Activated CD4-positive, alpha-beta T cell treated with anti-CD3 and anti-CD28 coated beads, Interleukin-2, amount 50 U/mL, for 16 hours (primary cell): ENCODE measurements around the gene KRCC1.

Experiments
- DNase-seq: peaks from one replicate; pipeline ENCODE4 v3.0.0-alpha.2; 2020

Gene KRCC1

DNA sequence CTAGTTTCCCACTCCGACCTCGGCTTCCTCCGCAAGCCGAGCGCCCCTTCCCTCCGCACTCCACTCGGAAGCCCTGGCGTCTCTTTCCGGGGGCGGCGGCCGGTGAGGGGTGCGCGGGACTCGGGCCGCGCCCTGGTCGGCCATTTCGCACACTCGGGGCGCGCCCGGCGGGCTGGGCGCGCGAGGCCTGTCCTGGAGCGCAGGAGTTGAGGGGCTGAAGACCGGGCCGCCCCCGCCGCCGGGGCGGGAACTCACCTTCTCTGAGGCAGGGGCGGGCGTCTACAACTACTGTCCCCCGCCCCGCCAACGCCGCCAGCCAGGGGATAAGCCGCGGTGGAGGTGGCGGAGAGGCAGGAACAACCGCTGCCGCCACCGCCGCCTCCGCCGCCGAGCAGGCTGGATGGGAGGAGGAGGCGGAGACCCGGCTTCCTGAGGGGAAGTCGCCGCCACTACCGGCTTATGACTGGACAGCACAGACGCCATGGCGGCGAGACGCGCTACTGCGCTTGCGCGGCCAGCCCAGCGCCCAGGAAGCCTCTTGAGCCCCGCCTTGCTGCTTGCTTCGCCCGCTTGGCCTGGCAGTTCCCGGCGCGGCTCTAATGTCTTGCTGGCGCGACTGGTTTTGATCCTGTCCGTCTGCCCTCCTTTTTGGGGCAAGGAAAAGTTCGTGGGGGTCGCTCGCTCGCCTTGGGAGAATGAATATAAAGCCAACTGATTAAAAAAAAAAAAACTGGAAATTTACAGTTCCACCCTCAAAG lies at the start of gene KRCC1:
Gene KRCC1 (minus strand): TSS at position 413 of the 758 bp plus-strand sequence. CDS start 27,220 bp downstream, outside the sequence.
- peak; percentile 96 for DNase-seq

DNA sequence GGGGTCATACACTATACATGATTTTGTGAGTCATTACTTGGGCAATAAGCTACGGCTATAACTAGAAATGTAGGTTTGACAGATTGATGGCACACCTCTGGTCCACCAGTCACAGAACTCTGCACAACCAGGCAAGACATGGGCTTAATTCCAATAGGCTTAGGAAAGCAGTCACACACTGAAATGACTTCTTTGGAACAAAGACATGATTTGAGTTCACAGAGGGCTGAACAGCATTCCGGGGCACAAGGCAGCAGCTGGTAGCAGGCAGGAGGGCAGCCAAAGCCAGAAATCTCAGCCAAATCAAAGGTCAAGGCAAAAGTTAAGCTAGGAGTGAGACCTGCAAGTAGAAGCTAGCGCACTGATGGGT lies 44.9 kb upstream of the KRCC1 start:
- no peak for DNase-seq

DNA sequence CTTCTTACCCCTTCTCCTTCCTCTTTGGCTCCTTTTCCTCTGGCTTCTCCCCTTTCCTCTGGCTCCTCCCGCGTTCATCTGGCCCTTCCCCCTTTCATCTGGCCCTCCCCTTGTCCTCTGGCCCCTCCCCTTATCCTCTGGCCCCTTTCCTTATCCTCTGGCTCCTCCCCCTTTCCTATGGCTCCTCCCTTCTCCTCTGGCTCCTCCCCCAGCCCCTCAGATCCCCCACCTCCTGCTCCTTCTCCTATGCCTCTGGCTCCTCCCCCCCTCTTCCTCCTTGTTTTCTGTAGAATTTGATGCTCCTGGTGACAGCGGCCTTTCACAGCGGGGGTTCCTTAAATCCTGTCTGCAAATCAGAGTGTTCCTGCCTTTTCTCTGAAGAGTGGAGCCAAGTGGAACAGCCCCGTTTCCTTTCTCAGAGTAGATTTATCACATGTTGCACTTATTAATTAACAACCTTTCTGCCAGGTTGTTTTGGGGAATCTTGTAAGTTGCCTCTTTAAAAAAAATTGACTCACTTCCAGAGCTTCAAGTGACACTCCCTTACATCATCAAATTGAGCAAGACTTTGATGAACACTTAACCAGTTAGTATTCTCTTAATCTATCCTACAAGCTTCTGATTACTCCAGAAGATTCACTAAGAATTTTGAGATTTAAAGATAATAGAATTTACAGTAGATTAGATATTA lies 44.4 kb upstream of the KRCC1 start:
- DNase-seq = no peak

DNA sequence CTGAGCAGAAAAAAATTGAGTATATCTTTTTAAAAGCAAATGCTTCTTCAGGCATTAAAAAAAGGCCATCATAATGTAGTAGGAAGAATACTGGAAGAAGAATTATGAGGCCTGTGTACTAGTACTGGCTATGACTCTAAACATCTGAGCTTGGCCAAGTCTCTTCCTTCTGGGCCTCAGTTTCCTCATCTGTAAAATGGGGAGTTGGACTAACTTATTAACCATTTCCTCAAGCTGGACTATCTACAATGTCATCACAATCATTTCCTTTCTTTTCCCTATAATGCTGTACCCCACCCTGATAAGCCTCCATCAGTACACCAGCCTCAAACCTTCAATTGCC lies 42.9 kb upstream of the KRCC1 start:
- no peak for DNase-seq

DNA sequence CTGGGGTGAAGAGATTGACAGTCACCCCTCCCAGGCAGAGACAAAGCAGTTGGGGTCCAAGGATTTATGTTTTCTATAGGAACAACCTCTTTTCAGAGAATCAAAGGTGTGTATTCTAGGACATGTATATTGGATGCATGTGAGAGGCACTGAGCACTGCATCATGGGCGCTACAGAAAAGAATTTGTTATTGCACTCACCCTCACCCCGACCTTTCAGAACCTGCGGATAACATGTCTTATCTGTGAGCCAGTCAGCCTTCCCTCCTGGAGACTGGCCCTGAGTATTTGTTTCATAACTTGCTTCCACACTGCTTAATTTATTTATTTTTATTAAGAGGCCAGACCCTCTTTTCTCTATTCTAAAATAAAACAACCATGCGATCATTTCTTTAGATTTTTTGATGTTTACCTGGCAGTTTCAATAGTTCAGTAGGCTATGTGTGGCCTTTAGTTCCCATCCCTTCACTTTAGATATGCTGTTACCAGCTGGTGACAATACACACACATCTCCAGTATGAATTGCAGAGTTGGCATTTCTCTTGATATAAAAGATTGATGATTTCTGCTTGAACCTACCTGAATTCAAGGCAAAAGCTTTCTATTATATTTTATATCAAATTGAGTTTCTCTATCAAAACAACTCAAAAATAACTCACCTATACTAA lies 42.4 kb upstream of the KRCC1 start:
- DNase-seq = no peak

DNA sequence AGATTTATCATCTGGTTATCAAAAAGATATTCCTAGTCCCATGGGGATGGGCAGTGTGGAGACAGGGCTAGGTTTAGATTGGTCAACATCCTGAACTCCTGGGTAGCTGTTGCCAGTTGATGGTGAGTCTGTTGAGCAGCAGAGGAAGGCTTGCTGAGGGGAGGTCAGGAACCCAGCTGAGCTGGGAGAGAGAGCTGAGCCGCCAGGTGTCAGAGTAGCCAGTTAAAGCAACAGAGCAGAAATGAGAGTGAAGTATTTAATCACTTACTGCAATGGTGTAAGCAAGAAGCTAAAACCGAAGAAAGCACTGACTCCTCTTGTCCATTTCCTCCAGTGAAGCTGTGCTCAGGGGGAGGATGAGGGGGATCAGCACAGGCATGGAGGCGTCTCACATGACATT lies 41.6 kb upstream of the KRCC1 start:
- no peak for DNase-seq

DNA sequence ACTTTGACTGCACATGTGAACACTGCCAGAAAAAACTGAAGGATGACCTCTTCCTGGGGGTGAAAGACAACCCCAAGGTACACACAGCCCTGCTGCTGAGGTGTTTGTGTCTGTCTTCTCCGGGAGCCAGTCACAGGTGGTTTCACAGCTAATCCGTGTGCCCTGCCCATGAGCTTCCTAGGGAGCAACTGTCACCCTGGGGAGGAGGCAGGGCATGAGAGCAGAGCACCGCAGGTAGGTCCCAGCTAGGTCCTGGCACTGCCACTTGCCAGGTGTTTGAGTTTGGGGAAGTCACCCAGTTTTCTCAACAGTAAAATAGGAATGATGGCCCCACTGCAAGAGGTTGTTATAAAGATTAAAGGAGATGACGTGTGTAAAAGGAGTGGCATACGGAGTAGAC lies 41.1 kb upstream of the KRCC1 start:
- no peak for DNase-seq

DNA sequence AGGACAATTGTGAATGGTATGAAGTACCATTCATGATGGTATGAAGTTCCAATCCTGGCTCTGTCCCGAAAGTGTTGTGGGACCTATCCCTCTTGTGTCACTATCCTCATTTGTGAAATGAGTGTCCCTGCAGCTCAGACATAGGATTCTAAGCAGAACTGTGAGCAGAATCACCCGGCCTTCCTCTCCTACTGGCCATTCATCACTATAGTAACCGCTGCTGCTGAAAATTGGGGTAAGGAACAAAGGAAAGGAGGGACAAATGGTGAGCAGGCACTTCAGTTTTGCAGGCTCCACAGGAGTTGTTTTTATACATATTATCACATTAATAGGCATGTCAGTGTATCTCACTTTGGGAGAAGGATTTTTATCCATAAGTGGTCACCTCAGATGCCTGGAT lies 39.4 kb upstream of the KRCC1 start:
- DNase-seq = no peak

DNA sequence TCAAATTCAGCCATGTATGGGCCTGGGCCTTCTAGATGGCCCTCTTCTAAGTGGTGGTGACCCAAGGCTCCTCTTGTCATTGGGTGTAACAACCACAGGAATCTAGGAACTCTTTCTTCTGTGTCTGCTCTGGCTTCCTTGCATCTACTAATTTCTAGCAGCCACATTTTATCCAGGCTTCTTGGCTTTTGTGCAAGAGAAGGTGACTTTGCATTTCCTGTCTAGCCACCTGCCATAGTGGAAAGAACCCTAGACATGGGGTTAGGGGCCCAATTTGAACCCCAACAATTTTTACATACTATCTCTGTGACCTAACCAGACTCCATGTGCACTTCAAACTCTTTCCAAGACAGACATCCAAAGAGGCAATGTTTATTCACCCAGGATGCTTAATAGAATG lies 37.2 kb upstream of the KRCC1 start:
- no peak for DNase-seq

DNA sequence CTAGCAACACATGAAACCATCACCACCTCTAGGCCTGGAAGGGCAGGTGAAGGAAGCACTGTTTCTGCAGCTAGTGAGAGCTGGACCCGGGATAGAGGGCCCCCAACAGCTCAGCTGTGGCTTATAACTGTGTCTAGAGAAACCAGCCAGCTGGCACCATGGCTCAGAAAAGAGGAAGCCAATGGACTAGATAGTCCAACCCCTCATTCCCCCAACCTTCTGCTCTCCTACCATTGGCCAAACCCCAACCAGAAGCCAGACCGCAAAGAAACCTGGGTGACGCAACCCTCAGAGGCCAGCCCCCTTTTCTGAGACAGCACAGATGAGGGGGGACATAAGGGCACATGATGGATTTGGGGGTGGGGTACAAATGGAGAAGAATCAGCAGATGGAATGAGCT lies 36.4 kb upstream of the KRCC1 start:
- DNase-seq = no peak

DNA sequence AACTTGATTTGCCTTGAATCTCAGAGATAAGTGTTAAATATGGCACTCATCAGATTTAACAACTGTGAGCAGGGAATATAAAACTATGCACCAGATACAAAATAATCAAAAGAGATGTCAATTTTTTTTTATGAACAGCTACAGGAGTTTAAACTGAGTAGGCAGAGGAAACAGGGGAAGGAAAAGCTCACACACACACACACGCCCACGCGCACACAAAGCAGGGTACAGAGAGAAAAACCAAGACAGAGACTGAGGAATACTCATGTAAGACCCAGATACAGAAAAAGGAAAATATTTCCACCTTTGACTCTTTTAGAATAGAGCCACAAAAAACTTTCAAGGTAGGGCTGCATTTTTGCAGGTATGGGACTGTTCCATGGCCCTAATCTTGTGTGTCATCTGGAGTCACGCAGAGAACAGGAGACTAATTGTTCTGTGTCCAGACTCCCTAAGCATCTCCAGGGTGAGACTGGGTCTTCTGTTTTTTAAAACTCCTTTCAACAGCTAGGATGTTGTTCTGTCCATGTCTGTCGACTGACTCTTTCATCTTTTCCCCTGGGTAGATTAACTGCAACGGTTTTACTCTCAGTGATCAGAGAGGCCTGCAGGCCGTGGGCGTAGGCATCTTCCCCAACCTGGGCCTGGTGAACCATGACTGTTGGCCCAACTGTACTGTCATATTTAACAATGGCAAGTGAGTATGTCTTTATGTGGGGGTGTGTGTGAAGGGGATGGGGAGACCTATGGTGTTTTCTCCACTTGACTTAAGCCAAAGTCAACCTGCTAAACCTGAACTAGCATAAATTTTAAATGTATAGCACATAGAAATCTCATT lies 35.1 kb upstream of the KRCC1 start:
- no peak for DNase-seq

DNA sequence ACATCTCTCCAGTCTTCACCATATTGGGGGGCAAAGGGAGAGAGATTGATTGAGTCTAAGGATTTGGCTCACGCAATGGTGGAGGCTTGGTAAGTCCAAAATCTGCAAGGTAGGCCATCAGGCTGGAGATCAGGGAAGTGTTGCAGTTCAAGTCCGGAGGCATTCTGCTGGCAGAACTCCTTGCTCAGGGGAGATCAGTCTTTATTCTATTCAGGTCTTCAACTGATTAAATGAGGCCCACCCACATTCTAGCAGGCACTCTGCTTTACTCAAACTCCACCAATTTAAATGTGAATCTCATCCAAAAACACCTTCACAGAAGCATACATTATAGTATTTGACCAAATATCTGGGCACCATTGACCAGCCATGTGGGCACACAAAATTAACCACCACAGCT lies 33.4 kb upstream of the KRCC1 start:
- DNase-seq = no peak

DNA sequence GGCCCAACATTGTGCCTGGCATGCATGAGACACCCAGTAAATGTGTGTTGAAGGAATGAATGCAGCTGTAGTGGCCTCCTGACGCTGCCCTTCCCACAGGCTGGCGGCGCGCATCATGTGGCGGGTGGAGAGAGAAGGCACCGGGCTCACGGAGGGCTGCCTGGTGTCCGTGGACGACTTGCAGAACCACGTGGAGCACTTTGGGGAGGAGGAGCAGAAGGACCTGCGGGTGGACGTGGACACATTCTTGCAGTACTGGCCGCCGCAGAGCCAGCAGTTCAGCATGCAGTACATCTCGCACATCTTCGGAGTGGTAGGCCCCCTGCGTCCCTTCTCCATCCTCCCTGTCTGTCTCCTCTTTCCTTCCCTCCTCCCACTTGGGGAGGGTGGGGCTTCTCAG lies 32.2 kb upstream of the KRCC1 start:
- no peak for DNase-seq

DNA sequence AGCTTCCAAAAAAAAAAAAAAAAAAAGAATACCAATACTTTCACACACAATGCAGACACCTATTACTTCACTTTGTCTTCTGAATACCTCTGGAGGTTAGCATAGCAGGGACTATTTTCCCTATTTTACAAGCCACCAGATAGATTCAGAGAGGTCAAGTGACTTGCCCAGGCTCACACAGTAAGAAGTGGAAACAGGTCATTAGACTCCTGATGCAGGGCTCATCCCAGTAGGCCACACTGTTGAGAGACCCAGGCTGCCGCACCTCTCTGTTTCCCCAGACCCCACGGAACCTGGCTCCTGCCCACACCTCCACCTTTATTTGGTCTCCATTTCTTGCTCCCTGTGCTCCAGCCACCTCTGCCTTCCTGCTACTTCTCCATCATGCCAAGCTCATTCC lies 31.5 kb upstream of the KRCC1 start:
- no peak for DNase-seq

DNA sequence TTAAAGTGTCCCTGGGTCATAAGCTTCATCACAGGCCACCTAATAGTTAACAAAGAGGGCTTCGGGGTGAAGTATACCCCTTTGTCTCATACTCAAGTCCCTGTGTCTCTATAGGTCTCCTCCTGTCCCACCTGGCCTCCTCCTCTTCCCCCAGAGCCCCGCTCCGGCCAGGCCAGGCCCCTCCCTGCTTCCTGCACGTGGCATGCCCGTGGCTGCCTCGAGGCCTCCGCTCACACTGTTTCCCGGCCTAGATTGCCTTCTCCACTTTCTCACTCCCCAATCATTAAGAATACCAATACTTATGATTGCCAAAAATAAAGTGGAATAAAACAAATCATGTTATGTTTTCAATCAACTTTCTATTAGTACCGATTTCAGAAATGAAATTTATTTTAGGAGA lies 30.8 kb upstream of the KRCC1 start:
- DNase-seq = no peak

DNA sequence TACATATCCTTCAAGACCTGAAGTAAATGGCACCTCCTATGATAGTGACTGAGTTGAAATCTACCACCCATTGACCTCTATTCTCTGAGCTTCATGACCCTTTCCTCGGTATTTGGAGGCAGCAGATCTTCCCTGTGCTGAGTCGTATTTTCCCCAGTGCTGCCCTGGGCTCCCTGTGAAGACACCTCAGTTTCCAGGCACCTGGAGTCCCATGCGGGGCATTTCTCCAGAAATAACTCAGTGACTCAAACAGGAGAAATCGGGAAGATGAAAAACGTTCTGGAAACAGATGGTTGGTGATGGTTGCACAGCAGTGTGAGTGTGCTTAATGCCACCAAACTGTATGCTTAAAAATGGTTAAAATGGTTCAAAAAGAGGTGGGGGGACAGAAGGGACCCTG lies 30.0 kb upstream of the KRCC1 start:
- no peak for DNase-seq

DNA sequence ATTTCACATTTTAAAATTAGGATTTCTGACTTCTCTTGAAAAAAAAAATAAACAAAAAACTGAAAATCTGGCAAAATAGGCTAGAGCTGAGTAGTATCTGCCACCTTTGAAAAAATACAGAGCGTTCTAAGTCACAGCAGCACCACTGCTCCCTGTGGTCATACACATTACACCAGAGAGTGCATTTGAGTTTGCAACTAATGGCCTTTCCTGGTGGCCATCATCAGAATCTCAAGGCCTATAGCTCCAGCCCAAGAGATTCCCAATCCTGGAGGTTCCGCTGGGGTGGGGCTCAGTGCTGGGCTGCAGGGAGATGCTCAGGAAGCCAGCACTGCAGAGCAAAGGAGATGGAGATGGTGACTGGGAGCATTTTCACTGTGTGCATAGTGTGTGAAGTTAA lies 29.5 kb upstream of the KRCC1 start:
- no peak for DNase-seq

DNA sequence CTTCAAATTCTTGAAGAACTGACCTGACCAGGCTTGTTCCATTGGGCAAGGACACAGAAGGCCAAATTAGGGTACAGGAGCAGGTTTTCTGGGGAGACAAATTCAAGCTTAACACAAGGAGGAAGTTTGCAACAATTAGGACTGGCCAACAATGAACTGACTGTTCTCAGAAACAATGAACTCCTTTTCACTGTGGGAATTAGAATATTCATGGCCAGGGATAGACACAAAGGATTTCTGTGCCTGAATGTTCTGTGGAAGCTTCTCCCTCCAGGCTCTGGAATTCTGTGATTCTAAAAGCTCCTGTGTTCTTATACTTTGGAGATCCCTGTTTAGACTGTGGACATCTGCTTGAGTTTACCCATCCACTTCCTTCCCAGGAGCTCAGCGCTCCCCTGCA lies 27.2 kb upstream of the KRCC1 start:
- no peak for DNase-seq

DNA sequence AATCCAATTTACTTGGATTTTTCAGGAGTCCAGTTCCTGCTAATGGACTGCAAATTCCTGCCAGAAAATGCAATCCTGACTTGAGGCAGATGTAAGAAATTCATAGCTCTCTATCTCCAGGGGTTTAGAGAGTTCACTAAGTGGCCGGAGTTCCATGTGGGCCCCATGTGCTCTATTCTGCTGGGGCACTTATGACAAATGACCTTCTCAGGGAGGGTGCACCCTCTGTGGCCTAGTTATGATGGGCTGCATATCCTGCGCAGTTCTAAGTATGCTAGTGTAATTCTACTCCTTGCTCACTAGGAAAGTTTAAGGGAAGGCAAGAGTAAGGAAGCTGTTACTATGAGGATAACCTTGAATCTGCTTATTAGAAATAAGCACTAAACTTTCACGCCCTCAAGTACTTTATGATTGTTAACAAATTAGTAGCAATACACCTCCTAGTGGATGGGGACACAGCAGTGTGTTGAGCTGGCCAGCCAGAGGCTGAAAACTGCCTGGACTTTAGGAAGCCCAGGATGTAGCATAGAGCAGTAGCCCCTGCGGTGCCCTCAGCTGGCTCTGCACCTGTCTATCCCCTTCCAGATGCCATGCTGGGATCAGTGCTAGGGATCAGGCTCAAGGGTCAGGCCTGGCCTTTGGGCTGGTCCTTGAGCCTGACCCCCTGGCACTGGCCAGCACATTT lies 26.5 kb upstream of the KRCC1 start:
- no peak for DNase-seq

DNA sequence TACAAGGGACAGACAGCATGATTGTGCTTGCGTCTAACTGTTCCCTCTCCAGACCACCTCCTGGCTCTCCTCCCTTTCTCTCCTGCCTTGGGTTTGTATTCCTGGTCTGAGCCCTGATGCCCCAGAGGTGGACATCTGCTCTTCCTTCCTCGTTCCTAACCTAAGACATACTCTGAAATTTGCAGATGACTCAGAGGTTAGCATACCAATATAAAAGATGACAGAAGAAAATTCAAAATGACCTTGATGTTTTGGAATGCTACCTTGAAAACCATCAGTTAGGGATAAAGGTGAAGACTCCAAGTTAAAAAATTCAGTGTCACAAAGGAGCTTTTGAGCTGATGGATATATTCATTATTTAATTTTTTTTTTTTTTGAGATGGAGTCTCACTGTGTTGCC lies 25.0 kb upstream of the KRCC1 start:
- no peak for DNase-seq

DNA sequence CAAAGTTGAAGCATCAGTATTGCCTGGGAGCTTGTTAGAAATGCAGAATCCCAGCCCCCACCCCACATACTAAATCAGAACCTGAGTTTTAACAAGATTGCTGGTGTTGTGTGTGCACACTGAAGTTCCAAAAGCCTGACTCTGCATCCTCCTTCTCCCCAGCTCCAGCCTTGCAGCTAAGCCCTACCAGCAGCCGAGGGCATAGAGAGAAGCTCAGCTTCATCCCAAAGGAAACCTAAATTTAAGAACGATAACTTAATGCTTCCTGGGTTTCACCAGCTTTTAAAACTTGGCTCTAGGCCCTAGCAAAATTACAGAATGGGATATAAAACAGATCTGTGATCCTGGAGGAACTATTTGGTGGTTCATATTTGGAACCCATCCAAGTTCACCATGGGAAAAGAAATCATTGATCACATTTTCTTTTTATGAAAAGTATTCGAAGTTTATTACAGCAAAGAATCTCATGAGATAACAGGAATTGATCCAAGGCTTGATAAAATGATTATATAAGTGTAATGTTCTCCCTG lies 23.1 kb upstream of the KRCC1 start:
- DNase-seq = no peak

DNA sequence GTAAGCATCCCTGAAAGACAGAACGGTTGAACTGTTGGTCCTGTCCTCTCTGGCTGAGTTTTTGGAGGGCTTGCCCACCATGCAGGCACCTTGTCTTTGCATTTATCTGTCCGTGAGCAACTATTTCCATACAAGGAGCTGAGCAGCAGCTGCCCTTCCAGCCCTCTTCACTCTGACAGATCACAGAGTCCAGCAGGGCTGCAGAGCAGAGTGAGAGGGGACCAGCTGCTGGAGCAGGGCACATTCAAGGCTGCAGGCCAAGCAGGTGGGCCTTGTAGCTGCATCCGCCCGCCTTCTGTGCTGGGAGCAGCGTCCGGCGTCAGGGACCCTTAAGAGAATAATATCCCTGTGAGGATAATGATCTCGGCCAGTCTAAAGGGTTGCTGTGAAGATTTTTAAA lies 21.5 kb upstream of the KRCC1 start:
- no peak for DNase-seq

DNA sequence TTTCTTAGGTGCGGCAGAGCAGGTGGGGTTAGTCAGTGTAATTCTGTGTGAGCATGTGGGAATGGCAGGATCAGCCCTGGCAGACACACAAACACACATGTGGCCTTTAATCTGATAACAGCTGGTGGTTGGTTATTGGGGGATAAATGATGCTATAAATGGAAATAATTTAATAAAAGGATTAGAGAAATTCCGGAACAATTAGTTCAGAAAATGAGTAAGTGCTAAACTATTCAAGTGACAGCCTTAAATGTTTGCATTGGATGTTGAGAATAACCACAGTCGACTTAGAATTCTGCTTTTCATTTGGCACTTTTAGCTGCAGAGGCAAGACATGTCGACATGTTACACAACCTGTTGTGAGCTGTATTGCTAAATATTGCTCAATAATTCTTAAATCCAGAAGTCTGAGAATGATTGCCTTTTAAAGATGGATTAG lies 19.3 kb upstream of the KRCC1 start:
- DNase-seq = no peak
